ENCODE measurements around the gene ARMC7. TPM values are rescaled to one million over a fixed set of nuclear protein-coding genes. Genes with fewer than 3 reads are reported as not detected.
A peak's percentile ranks its signal among the peaks of the same experiment; 100 is the strongest.
"Not testable (repeated sequence)": the region's sequence is repeated elsewhere in the genome, so short reads cannot be mapped to it uniquely, and the experiment has no call there.

The ARMC7 gene
- total RNA-seq, 4 donors from 2014 or later, result 7.5 to 15.5 (median 10.5) TPM

- TF ChIP-seq, protein P1, sequence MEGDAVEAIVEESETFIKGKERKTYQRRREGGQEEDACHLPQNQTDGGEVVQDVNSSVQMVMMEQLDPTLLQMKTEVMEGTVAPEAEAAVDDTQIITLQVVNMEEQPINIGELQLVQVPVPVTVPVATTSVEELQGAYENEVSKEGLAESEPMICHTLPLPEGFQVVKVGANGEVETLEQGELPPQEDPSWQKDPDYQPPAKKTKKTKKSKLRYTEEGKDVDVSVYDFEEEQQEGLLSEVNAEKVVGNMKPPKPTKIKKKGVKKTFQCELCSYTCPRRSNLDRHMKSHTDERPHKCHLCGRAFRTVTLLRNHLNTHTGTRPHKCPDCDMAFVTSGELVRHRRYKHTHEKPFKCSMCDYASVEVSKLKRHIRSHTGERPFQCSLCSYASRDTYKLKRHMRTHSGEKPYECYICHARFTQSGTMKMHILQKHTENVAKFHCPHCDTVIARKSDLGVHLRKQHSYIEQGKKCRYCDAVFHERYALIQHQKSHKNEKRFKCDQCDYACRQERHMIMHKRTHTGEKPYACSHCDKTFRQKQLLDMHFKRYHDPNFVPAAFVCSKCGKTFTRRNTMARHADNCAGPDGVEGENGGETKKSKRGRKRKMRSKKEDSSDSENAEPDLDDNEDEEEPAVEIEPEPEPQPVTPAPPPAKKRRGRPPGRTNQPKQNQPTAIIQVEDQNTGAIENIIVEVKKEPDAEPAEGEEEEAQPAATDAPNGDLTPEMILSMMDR (IDR thresholded peaks at IDR 0.05), result no peak
- no peak for TF ChIP-seq POLR2A (IDR thresholded peaks at IDR 0.05)
- no peak for TF ChIP-seq POLR2AphosphoS5 (IDR thresholded peaks at IDR 0.05)
- no peak for TF ChIP-seq EP300 (IDR thresholded peaks at IDR 0.05)
- no peaks in the 10 kb centered on the region for H3K27me3 ChIP-seq
- no peaks in the 10 kb centered on the region for H3K9me3 ChIP-seq
- peaks cover 3% of the 10 kb centered on the region for H3K36me3 ChIP-seq
- DNase-seq (ENCODE audit: low spot score in 2 of 2), result no peak
- H3K4me3 ChIP-seq, result no peak overlapping the region
- WGBS, result 68% methylated on average over 8 of the region's 8 CpGs
- H3K27ac ChIP-seq, result no peak overlapping the region
- peaks cover 10% of the 10 kb centered on the region for H3K4me1 ChIP-seq
Measured at GRCh38 chr17:75135946-75136345, 26.2 kb downstream of the ARMC7 start.

- 93% methylated on average over 9 of the region's 9 CpGs for WGBS
- H3K27me3 ChIP-seq; DNase-seq (ENCODE audit: low spot score in 2 of 2); H3K4me1 ChIP-seq; H3K9me3 ChIP-seq; H3K4me3 ChIP-seq; H3K36me3 ChIP-seq; H3K27ac ChIP-seq: not testable (repeated sequence)
Measured at GRCh38 chr17:75137762-75138161, 28.0 kb downstream of the ARMC7 start.

GRCh38 chr17:75138519-75138918 is 28.8 kb downstream of the ARMC7 start:
- DNase-seq (ENCODE audit: low spot score in 2 of 2), result no peak
- Histone ChIP-seq H3K4me3 (no peak overlapping the region), H3K36me3 (peaks cover 15% of the 10 kb centered on the region), H3K9me3 (no peaks in the 10 kb centered on the region), H3K4me1 (peaks cover 2% of the 10 kb centered on the region), H3K27me3 (no peaks in the 10 kb centered on the region), H3K27ac (no peak overlapping the region)
- TF ChIP-seq, protein P1 (IDR thresholded peaks at IDR 0.05), result no peak
- TF ChIP-seq EP300 (IDR thresholded peaks at IDR 0.05) (no peak), POLR2A (IDR thresholded peaks at IDR 0.05) (no peak), POLR2AphosphoS5 (IDR thresholded peaks at IDR 0.05) (no peak)
- WGBS, result 94% methylated on average over 5 of the region's 5 CpGs

GRCh38 chr17:75142236-75142971 is 32.6 kb downstream of the ARMC7 start:
- 80% methylated on average over 13 of the region's 13 CpGs for WGBS
- TF ChIP-seq, protein P1 (IDR thresholded peaks at IDR 0.05), result no peak
- TF ChIP-seq EP300 (IDR thresholded peaks at IDR 0.05) (no peak), POLR2A (IDR thresholded peaks at IDR 0.05) (no peak), POLR2AphosphoS5 (IDR thresholded peaks at IDR 0.05) (no peak)

GRCh38 chr17:75144816-75145512 is 35.2 kb downstream of the ARMC7 start:
- TF ChIP-seq POLR2A (IDR thresholded peaks at IDR 0.05), result no peak
- TF ChIP-seq, protein P1 (IDR thresholded peaks at IDR 0.05), result no peak
- Histone ChIP-seq H3K27ac (no peak overlapping the region), H3K4me1 (no peaks in the 10 kb centered on the region), H3K9me3 (no peaks in the 10 kb centered on the region), H3K27me3 (no peaks in the 10 kb centered on the region), H3K4me3 (no peak overlapping the region), H3K36me3 (peaks cover 56% of the 10 kb centered on the region)
- 89% methylated on average over 11 of the region's 11 CpGs for WGBS
- DNase-seq (ENCODE audit: low spot score in 2 of 2), result peak in 1 of 2 donors; percentile 31

More at GRCh38 chr17:75142236-75142971, 32.6 kb downstream of the ARMC7 start:
- no peaks in the 10 kb centered on the region for H3K4me1 ChIP-seq
- no peak for DNase-seq (ENCODE audit: low spot score in 2 of 2)
- H3K27me3 ChIP-seq, result no peaks in the 10 kb centered on the region
- no peaks in the 10 kb centered on the region for H3K9me3 ChIP-seq
- peaks cover 46% of the 10 kb centered on the region for H3K36me3 ChIP-seq
- H3K27ac ChIP-seq, result no peak overlapping the region
- H3K4me3 ChIP-seq, result no peak overlapping the region

Data from suprapubic skin (tissue), 4 donors.